ENCODE results near the gene PRDM15.

DNA sequence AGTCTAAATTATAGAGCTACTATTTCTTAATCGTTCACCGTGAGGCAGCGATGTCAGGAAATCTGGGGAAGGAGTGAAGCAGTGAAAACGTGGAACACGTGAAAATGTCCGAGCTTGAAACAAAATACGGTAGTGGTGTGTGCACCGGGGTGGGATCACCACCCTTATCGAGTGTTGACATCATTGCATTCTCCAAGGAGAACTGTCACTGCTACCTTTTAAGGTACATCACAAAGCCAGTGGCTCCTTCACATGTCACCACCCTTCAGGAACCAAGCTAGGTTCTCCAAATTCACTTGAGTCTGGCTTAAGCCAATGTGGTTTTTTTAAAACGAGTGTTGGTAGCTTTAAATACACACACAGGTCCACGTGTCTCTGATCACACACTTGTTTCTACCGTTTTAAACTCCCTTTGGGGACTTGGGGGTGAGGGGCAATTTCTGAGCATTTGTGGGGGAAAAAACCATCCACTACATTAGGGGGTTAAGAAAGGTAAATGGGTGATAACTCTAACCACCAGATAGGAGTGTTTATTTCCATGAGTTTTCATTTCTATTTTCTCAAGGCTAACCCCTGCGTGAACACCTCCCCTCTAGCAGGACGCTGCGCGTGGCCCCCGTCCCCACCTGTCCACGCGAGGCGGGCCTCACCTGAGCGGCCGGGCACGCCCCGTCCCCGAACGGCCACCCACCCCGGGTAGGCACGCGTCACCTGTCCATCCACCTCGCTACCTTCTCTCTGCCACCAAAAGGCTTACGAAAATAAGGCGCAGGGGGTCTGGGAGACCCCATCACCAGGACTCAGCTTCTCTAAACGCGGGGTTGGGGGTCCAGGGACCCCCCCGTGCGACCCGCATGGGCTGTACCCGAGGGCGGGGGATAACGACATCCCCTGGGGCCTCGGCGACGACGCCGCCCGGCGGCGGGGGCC, 978 bp downstream of the PRDM15 start:
- TF ChIP-seq, protein P1, sequence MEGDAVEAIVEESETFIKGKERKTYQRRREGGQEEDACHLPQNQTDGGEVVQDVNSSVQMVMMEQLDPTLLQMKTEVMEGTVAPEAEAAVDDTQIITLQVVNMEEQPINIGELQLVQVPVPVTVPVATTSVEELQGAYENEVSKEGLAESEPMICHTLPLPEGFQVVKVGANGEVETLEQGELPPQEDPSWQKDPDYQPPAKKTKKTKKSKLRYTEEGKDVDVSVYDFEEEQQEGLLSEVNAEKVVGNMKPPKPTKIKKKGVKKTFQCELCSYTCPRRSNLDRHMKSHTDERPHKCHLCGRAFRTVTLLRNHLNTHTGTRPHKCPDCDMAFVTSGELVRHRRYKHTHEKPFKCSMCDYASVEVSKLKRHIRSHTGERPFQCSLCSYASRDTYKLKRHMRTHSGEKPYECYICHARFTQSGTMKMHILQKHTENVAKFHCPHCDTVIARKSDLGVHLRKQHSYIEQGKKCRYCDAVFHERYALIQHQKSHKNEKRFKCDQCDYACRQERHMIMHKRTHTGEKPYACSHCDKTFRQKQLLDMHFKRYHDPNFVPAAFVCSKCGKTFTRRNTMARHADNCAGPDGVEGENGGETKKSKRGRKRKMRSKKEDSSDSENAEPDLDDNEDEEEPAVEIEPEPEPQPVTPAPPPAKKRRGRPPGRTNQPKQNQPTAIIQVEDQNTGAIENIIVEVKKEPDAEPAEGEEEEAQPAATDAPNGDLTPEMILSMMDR (optimal IDR thresholded peaks at IDR 0.05 in 1 of 3, IDR thresholded peaks at IDR 0.05 in 1 of 3, conservative IDR thresholded peaks at IDR 0.05 in 1 of 3; ENCODE audit: extremely low read depth in 1 of 3, insufficient read depth in 2 of 3, low read length in 3 of 3), result no peak
- TF ChIP-seq EZH2 (IDR thresholded peaks at IDR 0.05; ENCODE audit: low read length), result no peak
